H1 (cell line): ENCODE measurements around the gene GRIN3A. TPM values are rescaled to one million over a fixed set of nuclear protein-coding genes. Genes with fewer than 3 reads are reported as not detected.

ENCODE experiments used
- CTCF ChIA-PET: fragments of 300-600 bp; sonication (Branson Sonifier 250); formaldehyde crosslinking; loops from one replicate; lab custom pipeline; 2021; ENCODE audit not compliant: partially characterized antibody; lab: Charles Lee
- POLR2A ChIA-PET: fragments of 300-600 bp; sonication (Branson Sonifier 250); formaldehyde crosslinking; loops from one replicate; lab custom pipeline; 2021; ENCODE audit warnings: inconsistent platforms; ENCODE audit not compliant: partially characterized antibody; lab: Charles Lee
- DNase-seq, 2 experiments: peaks; one replicate each; pipeline versions ENCODE4 v3.0.0 to v3.0.0-alpha.2; 2010 to 2022; ENCODE audit warnings: low spot score in 2 of 2, low read depth in 1 of 2, mixed read lengths in 1 of 2
- FAIRE-seq: peaks from 2 replicates; lab custom pipeline; 2011; peaks lifted over from hg19 to GRCh38; lab: Jason Lieb, UNC
- H2AFZ ChIP-seq: 2 replicates; pipeline ENCODE4 v1.8.1; 2012; ENCODE audit warnings: low read length, inconsistent platforms
- H2AK5ac ChIP-seq: 2 replicates; pipeline ENCODE4 v1.6.1; 2013; ENCODE audit warnings: low read depth, low read length
- H2BK120ac ChIP-seq: replicated peaks from 2 replicates; pipeline ENCODE3; 2013; ENCODE audit warnings: low read depth, low read length, inconsistent platforms
- H2BK12ac ChIP-seq: 2 replicates; pipeline ENCODE4 v1.6.1; 2013; ENCODE audit warnings: low read depth, low read length
- H2BK15ac ChIP-seq: 2 replicates; pipeline ENCODE4 v1.6.1; 2013; ENCODE audit warnings: low read length
- H2BK20ac ChIP-seq: 2 replicates; pipeline ENCODE4 v1.6.1; 2013; ENCODE audit warnings: low read length
- H2BK5ac ChIP-seq: 2 replicates; pipeline ENCODE4 v1.6.1; 2013; ENCODE audit warnings: low read depth, low read length
- H3K14ac ChIP-seq: 2 replicates; pipeline ENCODE4 v1.6.1; 2013; ENCODE audit warnings: inconsistent platforms; ENCODE audit not compliant: insufficient read length
- H3K18ac ChIP-seq: 2 replicates; pipeline ENCODE4 v1.6.1; 2013; ENCODE audit warnings: low read length; ENCODE audit errors: extremely low read depth
- H3K23ac ChIP-seq: 2 replicates; pipeline ENCODE4 v1.6.1; 2013; ENCODE audit warnings: inconsistent platforms; ENCODE audit not compliant: insufficient read length
- H3K23me2 ChIP-seq: 2 replicates; pipeline ENCODE4 v1.6.1; 2013; ENCODE audit warnings: low read depth, low read length
- H3K27ac ChIP-seq: 2 replicates; pipeline ENCODE4 v1.6.1; 2011; ENCODE audit warnings: low read depth, low read length, inconsistent platforms
- H3K27me3 ChIP-seq, 4 experiments: replicated peaks in 1 of 4; 1 replicate in 1 of 4; 2 replicates in 3 of 4; pipeline versions ENCODE4 v1.6.1 to v1.8.1; 2011 to 2013; ENCODE audit warnings: low read length in 3 of 4, mild to moderate bottlenecking in 3 of 4, inconsistent platforms in 2 of 4, mixed read lengths in 2 of 4, moderate library complexity in 1 of 4; ENCODE audit not compliant: control insufficient read depth in 3 of 4, insufficient read depth in 3 of 4; ENCODE audit errors: extremely low read depth in 1 of 4
- H3K36me3 ChIP-seq, 4 experiments: 2 replicates each; pipeline versions ENCODE4 v1.6.1 to v1.8.1; 2011 to 2013; ENCODE audit warnings: mild to moderate bottlenecking in 4 of 4, low read length in 3 of 4, moderate library complexity in 2 of 4, control low read depth in 1 of 4, inconsistent platforms in 1 of 4; ENCODE audit not compliant: insufficient read depth in 4 of 4, control insufficient read depth in 2 of 4
- H3K4ac ChIP-seq: replicated peaks from 2 replicates; pipeline ENCODE3; 2013; ENCODE audit warnings: low read length, low read depth, mixed read lengths, inconsistent platforms; ENCODE audit not compliant: insufficient read length
- H3K4me1 ChIP-seq, 4 experiments: replicated peaks in 1 of 4; 1 replicate in 1 of 4; 2 replicates in 3 of 4; pipeline versions ENCODE4 v1.6.1 to v1.8.1; 2011 to 2013; ENCODE audit warnings: low read length in 3 of 4, inconsistent platforms in 2 of 4, mixed read lengths in 1 of 4; ENCODE audit not compliant: insufficient read depth in 4 of 4, control insufficient read depth in 3 of 4
- H3K4me2 ChIP-seq, 2 experiments: 2 replicates each; pipeline versions ENCODE4 v1.6.1 to v1.8.1; 2011 to 2013; ENCODE audit warnings: low read depth in 2 of 2, low read length in 2 of 2, control low read depth in 1 of 2, inconsistent platforms in 1 of 2, mild to moderate bottlenecking in 1 of 2; ENCODE audit not compliant: insufficient read depth in 1 of 2
- H3K4me3 ChIP-seq, 4 experiments: fragments of 200-600, 300-600 bp in 1 of 4; sonication (generic), shearing (Covaris generic), sonication (Bioruptor Twin) in 1 of 4; 2 replicates each; pipeline versions ENCODE4 v1.5.1 to v1.8.1; 2011 to 2016; ENCODE audit warnings: low read length in 4 of 4, low read depth in 3 of 4, control low read depth in 2 of 4, inconsistent platforms in 2 of 4, mild to moderate bottlenecking in 2 of 4, mixed read lengths in 1 of 4, moderate library complexity in 1 of 4; ENCODE audit not compliant: insufficient read depth in 2 of 4; ENCODE audit errors: extremely low read depth in 1 of 4
- H3K56ac ChIP-seq: replicated peaks from 2 replicates; pipeline ENCODE3; 2013; ENCODE audit warnings: low read depth, mild to moderate bottlenecking, mixed read lengths, low read length, inconsistent platforms; ENCODE audit not compliant: insufficient read length
- H3K79me1 ChIP-seq: 2 replicates; pipeline ENCODE4 v1.6.1; 2013; ENCODE audit warnings: low read depth, low read length, control low read depth
- H3K79me2 ChIP-seq, 2 experiments: 2 replicates each; pipeline versions ENCODE4 v1.6.1 to v1.8.1; 2012 to 2013; ENCODE audit warnings: low read length in 2 of 2, mild to moderate bottlenecking in 2 of 2, inconsistent platforms in 1 of 2; ENCODE audit not compliant: insufficient read depth in 2 of 2, control insufficient read depth in 1 of 2
- H3K9ac ChIP-seq, 4 experiments: replicated peaks in 1 of 4; 1 replicate in 1 of 4; 2 replicates in 3 of 4; pipeline versions ENCODE4 v1.6.1 to v1.8.1; 2011 to 2013; ENCODE audit warnings: low read depth in 3 of 4, low read length in 3 of 4, control low read depth in 2 of 4, mild to moderate bottlenecking in 2 of 4, moderate library complexity in 2 of 4, inconsistent platforms in 1 of 4; ENCODE audit errors: extremely low read depth in 1 of 4
- H3K9me3 ChIP-seq, 2 experiments: 2 replicates each; pipeline versions ENCODE4 v1.6.1 to v1.8.1; 2012 to 2013; ENCODE audit warnings: mild to moderate bottlenecking in 2 of 2, moderate library complexity in 2 of 2, control low read depth in 1 of 2, inconsistent platforms in 1 of 2, low read depth in 1 of 2, low read length in 1 of 2, mixed read lengths in 1 of 2; ENCODE audit not compliant: insufficient read depth in 2 of 2
- H4K20me1 ChIP-seq, 2 experiments: replicated peaks in 1 of 2; 2 replicates each; pipeline versions ENCODE3 to v1.8.1; 2011 to 2013; ENCODE audit warnings: inconsistent platforms in 2 of 2, low read length in 2 of 2, mild to moderate bottlenecking in 1 of 2; ENCODE audit not compliant: insufficient read depth in 2 of 2, control insufficient read depth in 1 of 2
- H4K5ac ChIP-seq: 2 replicates; pipeline ENCODE4 v1.6.1; 2013; ENCODE audit warnings: low read length, low read depth, mixed read lengths, inconsistent platforms; ENCODE audit not compliant: insufficient read length
- H4K8ac ChIP-seq: 2 replicates; pipeline ENCODE4 v1.8.0; 2013; ENCODE audit warnings: mild to moderate bottlenecking, moderate library complexity, low read length, inconsistent platforms; ENCODE audit not compliant: insufficient read depth; ENCODE audit errors: extremely low read depth
- H4K91ac ChIP-seq: replicated peaks from 2 replicates; pipeline ENCODE3; 2013; ENCODE audit warnings: low read length, mixed read lengths, inconsistent platforms; ENCODE audit not compliant: insufficient read length
- ATF3 ChIP-seq: IDR thresholded peaks from 2 replicates; pipeline ENCODE4 v1.6.1; 2011; ENCODE audit warnings: low read depth, mild to moderate bottlenecking, low read length; ENCODE audit not compliant: insufficient read depth
- CHD1 ChIP-seq: IDR thresholded peaks from 2 replicates; pipeline ENCODE4 v1.6.1; 2012; ENCODE audit warnings: low read depth, low read length, improper control_type of control experiment
- E2F6 ChIP-seq: IDR thresholded peaks from 2 replicates; pipeline ENCODE4 v1.6.1; 2012; ENCODE audit warnings: inconsistent platforms
- EZH2 ChIP-seq: fragments of 200-600 bp; sonication (generic); IDR thresholded peaks from 2 replicates; pipeline ENCODE4 v1.7.1; 2012; ENCODE audit warnings: low read depth, mild to moderate bottlenecking, moderate library complexity, low read length, inconsistent platforms; ENCODE audit not compliant: severe bottlenecking
- HDAC2 ChIP-seq, 2 experiments: fragments of 300-600 bp in 1 of 2; sonication (generic) in 1 of 2; IDR thresholded peaks; 2 replicates each; pipeline ENCODE4 v1.6.1; 2011 to 2012; ENCODE audit warnings: low read depth in 2 of 2, low read length in 2 of 2, mild to moderate bottlenecking in 2 of 2, moderate library complexity in 2 of 2, borderline replicate concordance in 1 of 2, inconsistent platforms in 1 of 2
- MAFK ChIP-seq: IDR thresholded peaks from 2 replicates; pipeline ENCODE4 v1.6.1; 2012; ENCODE audit warnings: low read depth, mild to moderate bottlenecking, improper control_type of control experiment, low read length
- NRF1 ChIP-seq: IDR thresholded peaks from 2 replicates; pipeline ENCODE4 v1.6.1; 2011; ENCODE audit warnings: mild to moderate bottlenecking, low read depth, low read length, improper control_type of control experiment
- SIRT6 ChIP-seq: IDR thresholded peaks from one replicate; pipeline ENCODE4 v1.7.1; 2012; ENCODE audit warnings: low read length, inconsistent platforms
- TCF12 ChIP-seq: IDR thresholded peaks from 2 replicates; pipeline ENCODE4 v1.6.1; 2011; ENCODE audit warnings: low read depth, mild to moderate bottlenecking, low read length
- TEAD4 ChIP-seq: IDR thresholded peaks from 2 replicates; pipeline ENCODE4 v1.6.1; 2012; ENCODE audit warnings: low read depth, low read length, inconsistent platforms, mixed read lengths
- USF2 ChIP-seq: IDR thresholded peaks from 2 replicates; pipeline ENCODE4 v1.6.1; 2011; ENCODE audit warnings: low read length, improper control_type of control experiment
- ZNF274 ChIP-seq: IDR thresholded peaks from 2 replicates; pipeline ENCODE4 v1.7.0; 2012; ENCODE audit warnings: low read length, borderline replicate concordance; ENCODE audit errors: extremely low read depth
- WGBS, 2 experiments: shearing (Covaris generic) in 1 of 2; methylation state at CpG; one replicate each; pipeline versions ENCODE4 v1.1.6 to v1.1.7; 2013 to 2015; ENCODE audit warnings: low lambda C conversion rate in 2 of 2, mixed read lengths in 2 of 2, inconsistent platforms in 1 of 2, low coverage in 1 of 2, missing lambda C conversion rate in 1 of 2; ENCODE audit not compliant: insufficient replicate concordance in 2 of 2, insufficient coverage in 1 of 2, insufficient read length in 1 of 2; ENCODE audit errors: extremely low coverage in 1 of 2, missing lambda C conversion rate in 1 of 2; 5-methylcytosine and 5-hydroxymethylcytosine counted together
- polyA plus RNA-seq, 7 experiments: library from polyadenylated mRNA; depleted of rRNA in 3 of 7; stranded (reverse) in 5 of 7; unstranded in 2 of 7; fragments of >200 nt in 5 of 7; fragments of 200-250 nt in 2 of 7; gene quantifications; 1 replicate in 5 of 7; 2 replicates in 1 of 7; 4 replicates in 1 of 7; pipeline versions ENCODE4 v1.2.1 to v1.2.3, GENCODE V29; 2011 to 2013; ENCODE audit warnings: missing spikeins in 2 of 7, mixed read lengths in 2 of 7
- total RNA-seq: library from RNA; stranded (reverse); fragmentation: NEBNext Ultra II Directional; extraction: Animal tissue kit (Norgen Biotek cat#: 25700); gene quantifications from 2 replicates; pipeline ENCODE4 v1.2.1, GENCODE V29; 2021

The GRIN3A gene
- total and polyA plus RNA-seq, 2 of the 8 experiments (the other 6 are each of a cell fraction or from before 2014, with no cell fraction given): 0.04 TPM; not detected in 1

- 73% methylated on average over 5 of the region's 5 CpGs; no CpG with 5 or more reads in 1 of the 2 experiments for WGBS, 2 experiments
- no peaks in the 10 kb centered on the region for H3K79me1 ChIP-seq
- CTCF ChIA-PET: interaction anchor here (1.0 to 1.2 kb wide), 2 partner anchors 15 to 128 kb away, joined by 3 to 4 read pairs; no protein-coding TSS in a partner anchor
- TF ChIP-seq TCF12 (no peak), USF2 (no peak), ZNF274 (no peak), E2F6 (no peak), TEAD4 (no peak), CHD1 (no peak), EZH2 (no peak), NRF1 (no peak), HDAC2 (IDR thresholded peaks at IDR 0.05; ENCODE audit: borderline replicate concordance in 1 of 2, low read depth in 2 of 2, low read length in 2 of 2) (no peak), MAFK (no peak), SIRT6 (no peak), ATF3 (no peak)
These were observed 151.8 kb downstream of the GRIN3A start for GRCh38 chr9:101586651-101587050.

More at GRCh38 chr9:101586651-101587050, 151.8 kb downstream of the GRIN3A start:
- Histone ChIP-seq H4K5ac (no peak overlapping the region), H2BK120ac (no peak overlapping the region), H3K9ac (no peak overlapping the region), H2BK15ac (no peak overlapping the region), H2AFZ (no peak overlapping the region), H3K36me3 (no peaks in the 10 kb centered on the region), H4K8ac (no peak overlapping the region), H3K23ac (no peak overlapping the region), H3K23me2 (no peaks in the 10 kb centered on the region; the same call in 1 of the 2 replicates), H3K4me1 (peaks cover 1 to 9% (median 6%) of the 10 kb centered on the region in 4 experiments; a peak in 6 of 7 replicates), H4K20me1 (no peaks in the 10 kb centered on the region), H3K9me3 (no peaks in the 10 kb centered on the region), H2AK5ac (no peak overlapping the region), H3K27me3 (no peaks in the 10 kb centered on the region), H2BK5ac (no peak overlapping the region), H3K4ac (no peak overlapping the region), H3K14ac (no peak overlapping the region), H3K18ac (no peak overlapping the region), H2BK20ac (no peak overlapping the region), H3K79me2 (no peaks in the 10 kb centered on the region), H3K4me3 (no peak overlapping the region), H2BK12ac (no peak overlapping the region), H4K91ac (no peak overlapping the region), H3K27ac (no peak overlapping the region), H3K56ac (no peak overlapping the region), H3K4me2 (no peak overlapping the region)
- FAIRE-seq (no peak), DNase-seq (no peak)
- POLR2A ChIA-PET: no interaction called here
